H1 (cell line): ENCODE data around the gene RPS25. TPM values are rescaled to one million over a fixed set of nuclear protein-coding genes. Genes with fewer than 3 reads are reported as not detected.

Experiments
- ASH2L ChIP-seq: fragments of 200-600, 300-600 bp; sonication (generic); IDR thresholded peaks from one replicate; pipeline ENCODE4 v1.7.1; 2017; ENCODE audit warnings: low read length
- SIRT6 ChIP-seq: IDR thresholded peaks from one replicate; pipeline ENCODE4 v1.7.1; 2012; ENCODE audit warnings: low read length, inconsistent platforms
- polyA plus RNA-seq, 7 experiments: library from polyadenylated mRNA; depleted of rRNA in 3 of 7; stranded (reverse) in 5 of 7; unstranded in 2 of 7; fragments of >200 nt in 5 of 7; fragments of 200-250 nt in 2 of 7; gene quantifications; 1 replicate in 5 of 7; 2 replicates in 1 of 7; 4 replicates in 1 of 7; pipeline versions ENCODE4 v1.2.1 to v1.2.3, GENCODE V29; 2011 to 2013; ENCODE audit warnings: missing spikeins in 2 of 7, mixed read lengths in 2 of 7
- total RNA-seq: library from RNA; stranded (reverse); fragmentation: NEBNext Ultra II Directional; extraction: Animal tissue kit (Norgen Biotek cat#: 25700); gene quantifications from 2 replicates; pipeline ENCODE4 v1.2.1, GENCODE V29; 2021

Gene RPS25
- total and polyA plus RNA-seq, 2 of the 8 experiments (the other 6 are each of a cell fraction or from before 2014, with no cell fraction given): 1,525 to 1,643 TPM

- TF ChIP-seq SIRT6 (no peak), ASH2L (peak; percentile 47)
These were observed 19.8 kb downstream of the RPS25 start (continued) for GRCh38 chr11:118998388-118998717.
